H4 (cell line): Measurements from ENCODE around the gene TARBP1. TPM values are rescaled to one million over a fixed set of nuclear protein-coding genes. Genes with fewer than 3 reads are reported as not detected.

Source experiments
- DNase-seq: peaks from one replicate; pipeline ENCODE4 v3.0.0-alpha.2; 2015; ENCODE audit warnings: low spot score
- total RNA-seq: library from RNA; depleted of rRNA; stranded (reverse); fragments of >200 nt; shearing (Covaris generic); gene quantifications from 2 replicates; pipeline ENCODE4 v1.2.3, GENCODE V29; 2014; rRNA removed

TARBP1 gene
- total RNA-seq, 1 experiment from 2014 or later = 16.7 TPM

- DNase-seq = no peak
These were observed 123.0 kb downstream of the TARBP1 start for GRCh38 chr1:234355782-234356510.

- no peak for DNase-seq
These were observed 130.0 kb downstream of the TARBP1 start for GRCh38 chr1:234348964-234349363.

GRCh38 chr1:234345237-234345636, 133.7 kb downstream of the TARBP1 start:
- DNase-seq = no peak

- DNase-seq = no peak
These were observed 136.2 kb downstream of the TARBP1 start for GRCh38 chr1:234342774-234343173.

Other genes starting within 250 kb of the TARBP1 start
- gene COA6, start 105.7 kb downstream of the TARBP1 start, total RNA-seq = 103 and 123 TPM in 2 replicates
- 34.3 and 43.4 TPM in 2 replicates for gene IRF2BP2, start 131.0 kb upstream of the TARBP1 start, total RNA-seq